ENCODE data around the gene TMEM266.

The TMEM266 gene

GRCh38 chr15:76239786-76240185 is 180.0 kb downstream of the TMEM266 start:
- no peak for TF ChIP-seq CTCF (IDR thresholded peaks at IDR 0.05; ENCODE audit: insufficient read depth, low read depth, low read length, missing control alignments)
- no peak for DNase-seq (ENCODE audit: low read depth)
- no peak overlapping the region for H3K4me3 ChIP-seq (ENCODE audit: low read length)

- H3K4me3 ChIP-seq (ENCODE audit: low read length), result no peak overlapping the region
- TF ChIP-seq CTCF (IDR thresholded peaks at IDR 0.05; ENCODE audit: insufficient read depth, low read depth, low read length, missing control alignments), result no peak
- DNase-seq (ENCODE audit: low read depth), result no peak
These were observed 185.4 kb downstream of the TMEM266 start for GRCh38 chr15:76245072-76245610.

- no peak overlapping the region for H3K4me3 ChIP-seq (ENCODE audit: low read length)
- no peak for DNase-seq (ENCODE audit: low read depth)
- no peak for TF ChIP-seq CTCF (IDR thresholded peaks at IDR 0.05; ENCODE audit: insufficient read depth, low read depth, low read length, missing control alignments)
These were observed 191.9 kb downstream of the TMEM266 start for GRCh38 chr15:76251717-76252116.

- TF ChIP-seq CTCF (IDR thresholded peaks at IDR 0.05; ENCODE audit: insufficient read depth, low read depth, low read length, missing control alignments), result no peak
- H3K4me3 ChIP-seq (ENCODE audit: low read length), result no peak overlapping the region
- DNase-seq (ENCODE audit: low read depth), result no peak
These were observed 192.5 kb downstream of the TMEM266 start for GRCh38 chr15:76252249-76252648.

GRCh38 chr15:76253691-76254473 is 194.1 kb downstream of the TMEM266 start:
- no peak overlapping the region for H3K4me3 ChIP-seq (ENCODE audit: low read length)
- no peak for TF ChIP-seq CTCF (IDR thresholded peaks at IDR 0.05; ENCODE audit: insufficient read depth, low read depth, low read length, missing control alignments)
- no peak for DNase-seq (ENCODE audit: low read depth)
